Liver (tissue), 9 donors: ENCODE data around the gene LMTK2. TPM values are rescaled to one million over a fixed set of nuclear protein-coding genes. Genes with fewer than 3 reads are reported as not detected.

Experiments
- DNase-seq: peaks from one replicate; pipeline ENCODE4 v3.0.0-alpha.2; 2017; ENCODE audit warnings: low spot score
- H3K27ac ChIP-seq, 2 donors: one replicate each; pipeline ENCODE4 v1.7.0; 2013; ENCODE audit warnings: inconsistent platforms in 2 of 2, low read length in 2 of 2, control low read depth in 1 of 2, low read depth in 1 of 2, mild to moderate bottlenecking in 1 of 2
- H3K27me3 ChIP-seq, 4 donors: one replicate each; pipeline versions ENCODE4 v1.6.1 to v1.7.0; 2013; ENCODE audit warnings: low read length in 3 of 4, inconsistent platforms in 1 of 4, mild to moderate bottlenecking in 1 of 4, moderate library complexity in 1 of 4; ENCODE audit not compliant: control insufficient read depth in 4 of 4, insufficient read depth in 4 of 4
- H3K36me3 ChIP-seq, 4 donors: one replicate each; pipeline versions ENCODE4 v1.6.1 to v1.7.0; 2013; ENCODE audit warnings: low read length in 3 of 4, mild to moderate bottlenecking in 3 of 4, low read depth in 1 of 4, moderate library complexity in 1 of 4; ENCODE audit not compliant: control insufficient read depth in 4 of 4, insufficient read depth in 3 of 4
- H3K4me1 ChIP-seq, 4 donors: one replicate each; pipeline versions ENCODE4 v1.6.1 to v1.7.0; 2013; ENCODE audit warnings: low read length in 3 of 4, mild to moderate bottlenecking in 3 of 4, moderate library complexity in 1 of 4; ENCODE audit not compliant: control insufficient read depth in 4 of 4, insufficient read depth in 4 of 4
- H3K4me3 ChIP-seq, 3 donors: one replicate each; pipeline versions ENCODE4 v1.6.1 to v1.7.0; 2013; ENCODE audit warnings: low read length in 3 of 3, control low read depth in 1 of 3, low read depth in 1 of 3, mild to moderate bottlenecking in 1 of 3
- H3K9ac ChIP-seq, 2 donors: one replicate each; pipeline ENCODE4 v1.7.0; 2013; ENCODE audit warnings: low read length in 2 of 2, mild to moderate bottlenecking in 2 of 2, moderate library complexity in 2 of 2, control low read depth in 1 of 2, low read depth in 1 of 2
- H3K9me3 ChIP-seq, 4 donors: one replicate each; pipeline versions ENCODE4 v1.6.1 to v1.7.0; 2013; ENCODE audit warnings: low read length in 3 of 4; ENCODE audit not compliant: control insufficient read depth in 4 of 4
- ATF3 ChIP-seq: IDR thresholded peaks from 2 replicates; pipeline ENCODE4 v1.6.1; 2016; ENCODE audit warnings: antibody characterized with exemption
- FOXA1 ChIP-seq: IDR thresholded peaks from 2 replicates; pipeline ENCODE4 v1.6.1; 2016; ENCODE audit warnings: antibody characterized with exemption
- FOXA2 ChIP-seq: IDR thresholded peaks from 2 replicates; pipeline ENCODE4 v1.6.1; 2016; ENCODE audit warnings: antibody characterized with exemption
- GABPA ChIP-seq, 2 donors: IDR thresholded peaks in 1 of 2; conservative IDR thresholded peaks in 1 of 2; 2 replicates each; pipeline ENCODE4 v1.6.1; 2016; ENCODE audit warnings: antibody characterized with exemption in 2 of 2, mild to moderate bottlenecking in 1 of 2, moderate library complexity in 1 of 2
- HNF4A ChIP-seq, 2 donors: conservative IDR thresholded peaks; 2 replicates each; pipeline ENCODE4 v1.6.1; 2016; ENCODE audit warnings: antibody characterized with exemption in 2 of 2, mild to moderate bottlenecking in 2 of 2
- HNF4G ChIP-seq: IDR thresholded peaks from 2 replicates; pipeline ENCODE4 v1.6.1; 2016; ENCODE audit warnings: antibody characterized with exemption
- JUND ChIP-seq, 2 donors: IDR thresholded peaks; 2 replicates each; pipeline ENCODE4 v1.6.1; 2016; ENCODE audit warnings: antibody characterized with exemption in 2 of 2
- NR2F2 ChIP-seq: IDR thresholded peaks from 2 replicates; pipeline ENCODE4 v1.6.1; 2016; ENCODE audit warnings: antibody characterized with exemption
- RAD21 ChIP-seq, 2 donors: IDR thresholded peaks; 2 replicates each; pipeline ENCODE4 v1.6.1; 2016; ENCODE audit warnings: antibody characterized with exemption in 2 of 2, mild to moderate bottlenecking in 2 of 2
- REST ChIP-seq: IDR thresholded peaks from 2 replicates; pipeline ENCODE4 v1.6.1; 2016; ENCODE audit warnings: antibody characterized with exemption, mild to moderate bottlenecking
- RXRA ChIP-seq, 2 donors: IDR thresholded peaks; 2 replicates each; pipeline ENCODE4 v1.6.1; 2017 to 2018; ENCODE audit warnings: antibody characterized with exemption in 2 of 2, mild to moderate bottlenecking in 1 of 2
- SP1 ChIP-seq: IDR thresholded peaks from 2 replicates; pipeline ENCODE4 v1.6.1; 2018; ENCODE audit warnings: antibody characterized with exemption, mild to moderate bottlenecking
- TAF1 ChIP-seq: conservative IDR thresholded peaks from 2 replicates; pipeline ENCODE4 v1.6.1; 2016; ENCODE audit warnings: antibody characterized with exemption, mild to moderate bottlenecking
- YY1 ChIP-seq: IDR thresholded peaks from 2 replicates; pipeline ENCODE4 v1.6.1; 2016; ENCODE audit warnings: antibody characterized with exemption, mild to moderate bottlenecking
- ZBTB33 ChIP-seq: IDR thresholded peaks from 2 replicates; pipeline ENCODE4 v1.6.1; 2016; ENCODE audit warnings: antibody characterized with exemption
- WGBS: extraction: QIAGEN DNeasy Blood & Tissue Kit; methylation state at CpG from one replicate; pipeline ENCODE4 v1.1.7; 2013; 5-methylcytosine and 5-hydroxymethylcytosine counted together
- polyA plus RNA-seq, 2 donors: library from polyadenylated mRNA; stranded (reverse) in 1 of 2; unstranded in 1 of 2; fragments of 200-250 nt in 1 of 2; fragments of >200 nt in 1 of 2; fragmentation: Nextera tagmentation in 1 of 2; extraction: Ambion mirVana in 1 of 2; gene quantifications; one replicate each; pipeline versions ENCODE4 v1.2.1 to v1.2.3, GENCODE V29; 2013 to 2015
- total RNA-seq, 2 donors: library from RNA; depleted of rRNA; stranded (reverse); fragments of >200 nt; gene quantifications; one replicate each; pipeline ENCODE4 v1.2.3, GENCODE V29; 2014
- TF ChIP-seq, protein P1 (sequence below): IDR thresholded peaks from 2 replicates; pipeline ENCODE4 v1.6.1; 2016; ENCODE audit warnings: antibody characterized with exemption
- donor health status: healthy.
- donor health status: healthy.
- donor health status: healthy.
- donor health status: healthy.
- donor health status: healthy.

The LMTK2 gene
- total and polyA plus RNA-seq, 4 donors: 3.1 to 14.3 (median 9.0) TPM

GRCh38 chr7:98138672-98139071 lies 32.0 kb downstream of the LMTK2 start (continued):
- TF ChIP-seq FOXA1 (no peak), SP1 (no peak), ATF3 (no peak), JUND (IDR thresholded peaks at IDR 0.05) (no peak), RXRA (IDR thresholded peaks at IDR 0.05) (no peak), FOXA2 (no peak), RAD21 (IDR thresholded peaks at IDR 0.05) (no peak), TAF1 (no peak)
- TF ChIP-seq, protein P1, sequence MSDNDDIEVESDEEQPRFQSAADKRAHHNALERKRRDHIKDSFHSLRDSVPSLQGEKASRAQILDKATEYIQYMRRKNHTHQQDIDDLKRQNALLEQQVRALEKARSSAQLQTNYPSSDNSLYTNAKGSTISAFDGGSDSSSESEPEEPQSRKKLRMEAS: no peak

DNA sequence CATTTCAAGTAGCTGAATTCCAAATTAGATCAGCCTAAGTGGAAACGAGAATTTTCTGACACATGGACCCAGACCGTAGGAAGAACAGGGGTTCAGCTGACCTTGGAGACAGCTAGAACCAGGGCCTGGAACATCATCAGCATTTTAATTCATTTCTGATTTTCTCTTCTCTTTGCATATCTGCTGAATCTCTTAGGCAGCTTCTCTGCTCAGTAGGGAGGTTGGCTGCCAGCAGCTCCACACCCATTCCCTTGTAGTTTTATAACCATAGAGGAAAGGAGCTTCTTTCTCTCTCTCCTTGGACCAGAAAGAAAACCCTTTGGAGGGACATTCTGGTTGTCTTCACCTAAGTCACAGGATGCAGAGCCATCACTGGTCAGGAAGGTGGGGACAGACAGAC lies 36.0 kb downstream of the LMTK2 start:
- TF ChIP-seq JUND (IDR thresholded peaks at IDR 0.05) (no peak), RAD21 (IDR thresholded peaks at IDR 0.05) (no peak), NR2F2 (no peak), REST (no peak), SP1 (no peak), HNF4G (no peak), HNF4A (conservative IDR thresholded peaks at IDR 0.05) (no peak), GABPA (IDR thresholded peaks at IDR 0.05 in 1 of 2, conservative IDR thresholded peaks at IDR 0.05 in 1 of 2) (no peak), FOXA1 (no peak), YY1 (no peak)
- TF ChIP-seq, protein P1: no peak
- Histone ChIP-seq H3K9ac (no peak overlapping the region), H3K36me3 (peaks cover 3 to 15% (median 10%) of the 10 kb centered on the region in 4 donors), H3K4me3 (no peak overlapping the region), H3K9me3 (no peaks in the 10 kb centered on the region), H3K27me3 (no peaks in the 10 kb centered on the region), H3K4me1 (peaks cover 0 to under 1% (median 0%) of the 10 kb centered on the region in 4 donors), H3K27ac (no peak overlapping the region)
- DNase-seq: no peak
- WGBS: 97% methylated on average over 2 of the region's 2 CpGs

- Histone ChIP-seq H3K9me3 (no peaks in the 10 kb centered on the region), H3K27me3 (no peaks in the 10 kb centered on the region), H3K27ac (no peak overlapping the region), H3K4me1 (no peaks in the 10 kb centered on the region), H3K9ac (no peak overlapping the region), H3K36me3 (peaks cover 0 to 13% (median 6%) of the 10 kb centered on the region in 4 donors), H3K4me3 (no peak overlapping the region)
- DNase-seq: no peak
- WGBS: 95% methylated on average over 5 of the region's 5 CpGs
- TF ChIP-seq JUND (IDR thresholded peaks at IDR 0.05) (no peak), SP1 (no peak), ATF3 (no peak), GABPA (IDR thresholded peaks at IDR 0.05 in 1 of 2, conservative IDR thresholded peaks at IDR 0.05 in 1 of 2) (no peak), HNF4A (conservative IDR thresholded peaks at IDR 0.05) (no peak), ZBTB33 (no peak)
Observed at GRCh38 chr7:98148607-98149006, 41.9 kb downstream of the LMTK2 start.
